IPS-18c (cell line): Measurements from ENCODE around the gene HSPA8.

Source experiments
- H3K4me3 ChIP-seq: 2 replicates; pipeline ENCODE4 v1.7.0; 2013; ENCODE audit warnings: low read depth, mild to moderate bottlenecking, low read length, moderate library complexity; ENCODE audit not compliant: insufficient read depth
- H3K9me3 ChIP-seq: one replicate; pipeline ENCODE4 v1.6.1; 2013; ENCODE audit warnings: mild to moderate bottlenecking, low read length, moderate library complexity; ENCODE audit not compliant: control insufficient read depth, insufficient read depth

HSPA8 gene

GRCh38 chr11:123056835-123057491, 5.0 kb downstream of the HSPA8 start:
- H3K9me3 ChIP-seq, result peaks cover 2% of the 10 kb centered on the region
- H3K4me3 ChIP-seq, result no peak overlapping the region

GRCh38 chr11:123055191-123055901, 6.6 kb downstream of the HSPA8 start:
- Histone ChIP-seq H3K9me3 (peaks cover 2% of the 10 kb centered on the region), H3K4me3 (no peak overlapping the region)

GRCh38 chr11:123054301-123055065, 7.5 kb downstream of the HSPA8 start:
- no peak overlapping the region for H3K4me3 ChIP-seq
- H3K9me3 ChIP-seq, result peaks cover 2% of the 10 kb centered on the region

GRCh38 chr11:123052901-123053721, 8.8 kb downstream of the HSPA8 start:
- no peak overlapping the region for H3K4me3 ChIP-seq
- H3K9me3 ChIP-seq, result peaks cover 2% of the 10 kb centered on the region

- peaks cover 2% of the 10 kb centered on the region for H3K9me3 ChIP-seq
- no peak overlapping the region for H3K4me3 ChIP-seq
Measured at GRCh38 chr11:123051634-123052033, 10.3 kb downstream of the HSPA8 start.

- H3K9me3 ChIP-seq, result peaks cover 2% of the 10 kb centered on the region
- H3K4me3 ChIP-seq, result no peak overlapping the region
Measured at GRCh38 chr11:123051146-123051545, 10.8 kb downstream of the HSPA8 start.

GRCh38 chr11:123047947-123048293, 14.0 kb downstream of the HSPA8 start:
- H3K4me3 ChIP-seq, result no peak overlapping the region

GRCh38 chr11:123047266-123047946, 14.5 kb downstream of the HSPA8 start:
- Histone ChIP-seq H3K4me3 (no peak overlapping the region), H3K9me3 (no peaks in the 10 kb centered on the region)

More at GRCh38 chr11:123047947-123048293, 14.0 kb downstream of the HSPA8 start:
- no peaks in the 10 kb centered on the region for H3K9me3 ChIP-seq

GRCh38 chr11:123046473-123047259, 15.3 kb downstream of the HSPA8 start:
- Histone ChIP-seq H3K4me3 (no peak overlapping the region), H3K9me3 (no peaks in the 10 kb centered on the region)

- no peak overlapping the region for H3K4me3 ChIP-seq
- no peaks in the 10 kb centered on the region for H3K9me3 ChIP-seq
Measured at GRCh38 chr11:123045101-123045500, 16.8 kb downstream of the HSPA8 start.

GRCh38 chr11:123041185-123041584, 20.8 kb downstream of the HSPA8 start:
- Histone ChIP-seq H3K4me3 (no peak overlapping the region), H3K9me3 (no peaks in the 10 kb centered on the region)

GRCh38 chr11:123040111-123040432, 21.9 kb downstream of the HSPA8 start:
- H3K4me3 ChIP-seq, result no peak overlapping the region
- no peaks in the 10 kb centered on the region for H3K9me3 ChIP-seq

GRCh38 chr11:123035831-123036230, 26.1 kb downstream of the HSPA8 start:
- H3K9me3 ChIP-seq, result peaks cover 2% of the 10 kb centered on the region
- no peak overlapping the region for H3K4me3 ChIP-seq

- Histone ChIP-seq H3K9me3 (peaks cover 4% of the 10 kb centered on the region), H3K4me3 (no peak overlapping the region)
Measured at GRCh38 chr11:123034597-123034996, 27.3 kb downstream of the HSPA8 start.

GRCh38 chr11:123033895-123034294, 28.0 kb downstream of the HSPA8 start:
- no peak overlapping the region for H3K4me3 ChIP-seq
- peaks cover 4% of the 10 kb centered on the region for H3K9me3 ChIP-seq

GRCh38 chr11:123030517-123030916, 31.4 kb downstream of the HSPA8 start:
- H3K9me3 ChIP-seq, result peaks cover 4% of the 10 kb centered on the region
- no peak overlapping the region for H3K4me3 ChIP-seq
